ENCODE data around the gene TMEM72. TPM values are rescaled to one million over a fixed set of nuclear protein-coding genes. Genes with fewer than 3 reads are reported as not detected.

TMEM72 gene
- total and polyA plus RNA-seq, 2 of the 13 experiments (the other 11 are each of a cell fraction or from before 2014, with no cell fraction given): 0.04 TPM; not detected in 1

- TF ChIP-seq UBTF (CRISPR knock-in tag; IDR thresholded peaks at IDR 0.05) (0 out of 2 replicates have a peak, but pooled peaks have one; percentile 24), GABPB1 (CRISPR knock-in tag; IDR thresholded peaks at IDR 0.05) (0 out of 2 replicates have a peak, but pooled peaks have one; percentile 24), HIVEP1 (CRISPR knock-in tag; IDR thresholded peaks at IDR 0.05) (no peak), KLF11 (CRISPR knock-in tag; IDR thresholded peaks at IDR 0.05) (no peak), NAIF1 (CRISPR knock-in tag; IDR thresholded peaks at IDR 0.05; ENCODE audit: borderline replicate concordance) (peak; percentile 37; the same call in 1 of the 2 replicates), NR1H2 (CRISPR knock-in tag; IDR thresholded peaks at IDR 0.05; ENCODE audit: borderline replicate concordance, low read depth) (no peak), ZNF607 (CRISPR knock-in tag; IDR thresholded peaks at IDR 0.05; ENCODE audit: borderline replicate concordance) (no peak), ZNF350 (CRISPR knock-in tag; IDR thresholded peaks at IDR 0.05; ENCODE audit: borderline replicate concordance, low read depth) (0 out of 2 replicates have a peak, but pooled peaks have one; percentile 27), ZNF329 (CRISPR knock-in tag; IDR thresholded peaks at IDR 0.05; ENCODE audit: low read depth) (no peak), ZNF572 (CRISPR knock-in tag; IDR thresholded peaks at IDR 0.05) (no peak), HNRNPUL1 (IDR thresholded peaks at IDR 0.05; ENCODE audit: low read depth, low read length) (no peak), ZNF275 (CRISPR knock-in tag; IDR thresholded peaks at IDR 0.05; ENCODE audit: borderline replicate concordance) (no peak), ZIK1 (CRISPR knock-in tag; IDR thresholded peaks at IDR 0.05; ENCODE audit: borderline replicate concordance, low read depth) (no peak), ZNF724P (CRISPR knock-in tag; IDR thresholded peaks at IDR 0.05; ENCODE audit: borderline replicate concordance) (0 out of 2 replicates have a peak, but pooled peaks have one; percentile 20), ZNF362 (CRISPR knock-in tag; IDR thresholded peaks at IDR 0.05; ENCODE audit: borderline replicate concordance) (no peak), ZNF746 (CRISPR knock-in tag; IDR thresholded peaks at IDR 0.05) (no peak), ZBTB42 (CRISPR knock-in tag; IDR thresholded peaks at IDR 0.05) (no peak), GZF1 (CRISPR knock-in tag; IDR thresholded peaks at IDR 0.05) (no peak), ZNF687 (CRISPR knock-in tag; IDR thresholded peaks at IDR 0.05) (peak; percentile 59)
These were observed 32.2 kb upstream of the TMEM72 start (continued) for GRCh38 chr10:44878706-44879530.
